Loucy (cell line): ENCODE results near the gene LRRN2.

Source experiments
- H2AFZ ChIP-seq: fragments of 200-600 bp; sonication (generic); 2 replicates; pipeline ENCODE4 v1.6.0; 2016; ENCODE audit warnings: antibody characterized with exemption, mild to moderate bottlenecking, low read length, moderate library complexity
- H3F3A ChIP-seq: fragments of 200-600 bp; 2 replicates; pipeline ENCODE4 v1.6.0; 2016; ENCODE audit warnings: antibody characterized with exemption, low read depth, mild to moderate bottlenecking
- H3K27me3 ChIP-seq: fragments of 200-600 bp; sonication (generic); 2 replicates; pipeline ENCODE4 v1.6.1; 2014; ENCODE audit warnings: low read length, mild to moderate bottlenecking; ENCODE audit not compliant: insufficient read depth, poor library complexity, severe bottlenecking
- H3K36me3 ChIP-seq: fragments of 200-600 bp; sonication (generic); 2 replicates; pipeline ENCODE4 v1.6.1; 2016; ENCODE audit warnings: low read length; ENCODE audit not compliant: insufficient read depth
- H3K4me1 ChIP-seq: fragments of 200-600 bp; sonication (generic); 2 replicates; pipeline ENCODE4 v1.5.1; 2014; ENCODE audit warnings: low read length, mild to moderate bottlenecking; ENCODE audit not compliant: insufficient read depth, poor library complexity, severe bottlenecking
- H3K4me2 ChIP-seq: fragments of 200-600 bp; sonication (generic); 2 replicates; pipeline ENCODE4 v1.6.0; 2014; ENCODE audit warnings: antibody characterized with exemption, low read length, low read depth, mild to moderate bottlenecking; ENCODE audit not compliant: poor library complexity, severe bottlenecking
- H3K4me3 ChIP-seq: fragments of 200-600 bp; sonication (generic); 2 replicates; pipeline ENCODE4 v1.5.1; 2014; ENCODE audit warnings: low read length, mild to moderate bottlenecking, mixed read lengths; ENCODE audit not compliant: poor library complexity, severe bottlenecking
- H3K79me2 ChIP-seq: fragments of 200-600 bp; sonication (generic); 2 replicates; pipeline ENCODE4 v1.6.1; 2014; ENCODE audit warnings: low read length; ENCODE audit not compliant: insufficient read depth
- H3K9ac ChIP-seq: fragments of 200-600 bp; sonication (generic); 2 replicates; pipeline ENCODE4 v1.6.0; 2014; ENCODE audit warnings: mild to moderate bottlenecking, low read depth, low read length, moderate library complexity; ENCODE audit not compliant: poor library complexity, severe bottlenecking
- H3K9me2 ChIP-seq: fragments of 200-600 bp; sonication (generic); replicated peaks from 2 replicates; pipeline ENCODE4 v1.6.1; 2016; ENCODE audit warnings: low read depth, low read length, mixed read lengths
- H3K9me3 ChIP-seq: fragments of 200-600 bp; sonication (generic); 2 replicates; pipeline ENCODE4 v1.6.1; 2014; ENCODE audit warnings: mild to moderate bottlenecking, antibody characterized with exemption, low read length, low read depth; ENCODE audit not compliant: insufficient read depth
- H4K20me1 ChIP-seq: fragments of 200-600 bp; sonication (generic); 2 replicates; pipeline ENCODE4 v1.6.0; 2014; ENCODE audit warnings: antibody characterized with exemption, low read length, mild to moderate bottlenecking; ENCODE audit not compliant: insufficient read depth, poor library complexity, severe bottlenecking
- EZH2phosphoT487 ChIP-seq: fragments of 200-600 bp; IDR thresholded peaks from 2 replicates; pipeline ENCODE4 v1.6.1; 2018; ENCODE audit warnings: antibody characterized with exemption, mild to moderate bottlenecking, moderate library complexity, borderline replicate concordance
- TF ChIP-seq, protein P1 (sequence below): fragments of 200-600 bp; sonication (generic); conservative IDR thresholded peaks from 2 replicates; pipeline ENCODE4 v1.5.1; 2014; ENCODE audit warnings: mild to moderate bottlenecking, antibody characterized with exemption, low read length

Gene LRRN2

DNA sequence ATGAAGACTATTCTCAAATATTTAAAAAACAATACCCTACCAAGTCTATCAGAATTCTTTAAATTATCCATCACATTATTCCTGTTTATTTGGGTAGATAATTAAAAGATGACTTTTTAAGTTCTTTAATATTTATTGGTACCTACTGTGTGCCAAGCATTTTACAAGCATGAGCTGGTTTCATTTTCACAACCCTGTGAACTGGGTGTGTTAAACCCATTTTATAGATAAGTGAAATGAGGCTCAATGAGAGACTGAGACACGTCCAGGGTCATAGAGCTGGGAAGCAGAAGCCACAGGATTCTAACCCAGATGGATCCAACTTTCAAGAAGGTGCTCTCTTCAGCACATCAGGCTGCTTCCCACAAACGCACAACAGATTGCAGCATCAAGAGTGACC, 12.3 kb downstream of the LRRN2 start:
- no peaks in the 10 kb centered on the region for H3K9me3 ChIP-seq
- H3F3A ChIP-seq = no peaks in the 10 kb centered on the region
- H3K4me1 ChIP-seq = peaks cover 17% of the 10 kb centered on the region
- H3K4me2 ChIP-seq = no peak overlapping the region
- H3K9me2 ChIP-seq = no peaks in the 10 kb centered on the region
- no peak overlapping the region for H3K4me3 ChIP-seq
- no peaks in the 10 kb centered on the region for H3K27me3 ChIP-seq
- H3K36me3 ChIP-seq = no peaks in the 10 kb centered on the region
- no peak overlapping the region for H3K9ac ChIP-seq
- no peak for TF ChIP-seq EZH2phosphoT487
- TF ChIP-seq, protein P1, sequence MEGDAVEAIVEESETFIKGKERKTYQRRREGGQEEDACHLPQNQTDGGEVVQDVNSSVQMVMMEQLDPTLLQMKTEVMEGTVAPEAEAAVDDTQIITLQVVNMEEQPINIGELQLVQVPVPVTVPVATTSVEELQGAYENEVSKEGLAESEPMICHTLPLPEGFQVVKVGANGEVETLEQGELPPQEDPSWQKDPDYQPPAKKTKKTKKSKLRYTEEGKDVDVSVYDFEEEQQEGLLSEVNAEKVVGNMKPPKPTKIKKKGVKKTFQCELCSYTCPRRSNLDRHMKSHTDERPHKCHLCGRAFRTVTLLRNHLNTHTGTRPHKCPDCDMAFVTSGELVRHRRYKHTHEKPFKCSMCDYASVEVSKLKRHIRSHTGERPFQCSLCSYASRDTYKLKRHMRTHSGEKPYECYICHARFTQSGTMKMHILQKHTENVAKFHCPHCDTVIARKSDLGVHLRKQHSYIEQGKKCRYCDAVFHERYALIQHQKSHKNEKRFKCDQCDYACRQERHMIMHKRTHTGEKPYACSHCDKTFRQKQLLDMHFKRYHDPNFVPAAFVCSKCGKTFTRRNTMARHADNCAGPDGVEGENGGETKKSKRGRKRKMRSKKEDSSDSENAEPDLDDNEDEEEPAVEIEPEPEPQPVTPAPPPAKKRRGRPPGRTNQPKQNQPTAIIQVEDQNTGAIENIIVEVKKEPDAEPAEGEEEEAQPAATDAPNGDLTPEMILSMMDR = no peak
- H4K20me1 ChIP-seq = no peaks in the 10 kb centered on the region
- no peaks in the 10 kb centered on the region for H3K79me2 ChIP-seq
- H2AFZ ChIP-seq = no peak overlapping the region

DNA sequence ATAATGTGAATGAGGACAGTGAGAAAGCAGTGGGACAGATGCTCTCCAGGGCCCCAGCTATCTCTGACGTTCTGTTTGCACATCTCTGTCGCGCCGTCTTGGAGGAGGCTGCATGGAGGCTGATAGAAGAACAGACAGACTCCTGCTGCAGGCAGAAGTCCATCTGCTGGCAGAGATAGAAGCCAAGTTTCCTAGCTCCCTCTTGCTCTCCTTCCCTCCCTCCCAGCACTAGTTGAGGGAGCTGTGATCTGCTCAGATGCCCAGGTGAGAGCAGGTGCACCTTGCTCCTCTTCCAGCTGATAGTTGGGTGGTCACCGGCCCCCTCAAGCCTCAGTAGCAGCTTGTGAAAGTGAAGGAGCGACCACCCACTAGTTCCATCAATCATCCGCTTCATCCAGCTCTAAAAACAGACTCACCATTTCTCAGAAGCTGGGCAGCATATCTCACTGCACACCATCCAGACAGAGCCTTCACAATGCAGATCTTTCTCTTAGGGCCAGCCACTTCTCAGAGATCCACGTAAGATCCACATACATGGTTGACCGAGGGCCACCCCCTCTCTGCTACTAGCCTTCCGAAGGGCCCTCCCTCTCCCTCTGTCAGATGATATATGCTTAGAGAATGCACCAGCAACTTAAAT, 12.9 kb downstream of the LRRN2 start:
- Histone ChIP-seq H3K9ac (no peak overlapping the region), H3K9me3 (no peaks in the 10 kb centered on the region), H3K36me3 (no peaks in the 10 kb centered on the region), H3F3A (no peaks in the 10 kb centered on the region), H3K79me2 (no peaks in the 10 kb centered on the region), H3K27me3 (no peaks in the 10 kb centered on the region), H4K20me1 (no peaks in the 10 kb centered on the region), H3K9me2 (no peaks in the 10 kb centered on the region), H3K4me1 (peaks cover 17% of the 10 kb centered on the region), H3K4me2 (no peak overlapping the region), H3K4me3 (no peak overlapping the region), H2AFZ (no peak overlapping the region)
- TF ChIP-seq, protein P1 = no peak
- no peak for TF ChIP-seq EZH2phosphoT487

DNA sequence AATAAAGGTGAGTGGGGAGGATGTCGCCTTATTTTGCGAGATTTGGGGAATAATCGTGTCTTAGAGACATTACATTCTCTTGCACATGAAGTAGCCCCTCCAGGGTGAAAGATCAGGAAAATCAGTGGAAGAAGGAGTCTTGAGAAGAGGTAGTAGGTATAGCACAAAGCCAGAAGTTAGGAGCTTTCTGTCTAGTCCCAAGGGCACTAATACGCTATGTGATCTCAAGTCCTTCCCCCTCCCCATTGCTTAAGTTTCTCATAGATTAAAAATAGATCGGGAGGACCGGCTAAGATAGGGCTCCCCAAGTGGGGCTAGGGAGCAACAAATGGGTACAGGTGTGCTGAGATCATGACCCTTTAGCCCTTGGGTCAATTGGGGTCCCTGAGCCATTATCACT, 13.5 kb downstream of the LRRN2 start:
- H3K36me3 ChIP-seq = no peaks in the 10 kb centered on the region
- H3K4me2 ChIP-seq = no peak overlapping the region
- no peak overlapping the region for H3K4me3 ChIP-seq
- H3K9me3 ChIP-seq = no peaks in the 10 kb centered on the region
- H2AFZ ChIP-seq = no peak overlapping the region
- H4K20me1 ChIP-seq = no peaks in the 10 kb centered on the region
- H3K9me2 ChIP-seq = no peaks in the 10 kb centered on the region
- H3K27me3 ChIP-seq = no peaks in the 10 kb centered on the region
- H3F3A ChIP-seq = no peaks in the 10 kb centered on the region
- peaks cover 17% of the 10 kb centered on the region for H3K4me1 ChIP-seq
- TF ChIP-seq, protein P1 = no peak
- TF ChIP-seq EZH2phosphoT487 = no peak
- no peaks in the 10 kb centered on the region for H3K79me2 ChIP-seq
- H3K9ac ChIP-seq = no peak overlapping the region
